Umbilical cord (tissue), 2 donors: Measurements from ENCODE around the gene GRIP2. TPM values are rescaled to one million over a fixed set of nuclear protein-coding genes. Genes with fewer than 3 reads are reported as not detected.
A peak's percentile ranks its signal among the peaks of the same experiment; 100 is the strongest.

Source experiments
- DNase-seq: peaks from one replicate; pipeline ENCODE4 v3.0.0-alpha.2; 2015; ENCODE audit warnings: low spot score
- total RNA-seq: library from RNA; depleted of rRNA; stranded (reverse); fragments of >200 nt; gene quantifications from one replicate; pipeline ENCODE4 v1.2.3, GENCODE V29; 2014; ENCODE audit warnings: low replicate concordance; ENCODE audit not compliant: insufficient read depth

Gene GRIP2
- total RNA-seq, 1 donor from 2014 or later: 7.7 TPM

DNA sequence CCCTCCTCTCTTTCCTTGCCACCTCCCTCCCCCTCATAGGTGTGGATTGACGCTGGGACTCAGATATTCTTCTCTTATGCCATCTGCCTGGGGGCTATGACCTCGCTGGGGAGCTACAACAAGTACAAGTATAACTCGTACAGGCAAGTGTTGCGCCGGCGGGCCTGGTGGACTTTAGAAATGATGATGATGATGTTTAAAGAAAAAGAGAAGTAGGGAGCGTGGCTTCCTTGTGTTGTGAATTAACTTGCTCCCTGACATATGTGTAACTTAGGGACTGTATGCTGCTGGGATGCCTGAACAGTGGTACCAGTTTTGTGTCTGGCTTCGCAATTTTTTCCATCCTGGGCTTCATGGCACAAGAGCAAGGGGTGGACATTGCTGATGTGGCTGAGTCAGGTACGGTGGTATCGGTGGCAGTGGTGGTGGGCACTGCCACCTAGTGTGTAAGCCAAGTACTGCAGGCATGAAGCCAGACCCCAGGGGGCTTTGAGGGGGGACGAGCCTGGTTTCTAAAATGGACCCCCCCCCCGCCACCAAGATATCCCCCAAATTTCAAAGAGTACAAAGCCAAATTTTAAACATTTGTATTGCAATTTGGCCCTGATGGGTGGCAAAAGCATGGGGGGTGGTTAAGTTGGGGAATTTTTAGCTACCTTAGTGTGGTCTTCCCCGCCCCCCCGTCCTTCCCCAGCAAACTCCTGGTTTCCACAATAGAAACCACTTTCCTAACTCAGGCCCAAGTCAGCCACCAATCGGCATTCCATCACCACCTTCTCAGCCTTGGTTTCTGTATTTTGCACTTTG lies 72.1 kb downstream of the GRIP2 start:
- DNase-seq: peak; percentile 43

DNA sequence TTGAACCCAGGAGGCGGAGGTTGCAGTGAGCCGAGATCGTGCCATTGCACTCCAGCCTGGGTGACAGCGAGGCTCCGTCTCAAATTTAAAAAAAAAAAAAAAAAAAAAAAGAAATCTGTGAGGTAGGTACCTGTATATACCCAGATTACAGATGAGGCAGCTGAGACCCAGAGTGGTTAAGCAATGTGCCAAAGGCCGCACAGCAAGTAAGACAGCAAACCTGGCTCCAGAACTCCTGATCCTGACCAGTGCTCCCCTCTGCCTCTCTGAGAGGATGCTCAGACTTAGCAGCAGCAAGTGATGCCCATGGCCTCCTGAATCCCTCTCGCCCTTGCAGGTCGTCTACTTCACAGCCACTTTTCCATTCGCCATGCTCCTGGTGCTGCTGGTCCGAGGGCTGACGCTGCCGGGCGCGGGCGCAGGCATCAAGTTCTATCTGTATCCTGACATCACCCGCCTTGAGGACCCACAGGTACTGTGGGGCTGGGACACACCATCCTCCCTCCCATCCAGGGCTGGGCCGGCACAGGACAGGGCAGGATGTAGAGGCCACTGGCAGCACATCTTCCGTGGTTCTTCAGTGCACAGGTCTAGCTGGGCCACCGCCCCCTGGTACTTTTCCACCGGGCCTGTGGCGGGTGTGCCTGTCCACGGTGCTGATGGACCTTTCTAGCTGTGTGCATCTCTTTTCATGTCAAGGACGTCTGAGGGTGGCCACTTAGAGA lies 73.8 kb downstream of the GRIP2 start:
- DNase-seq: no peak

DNA sequence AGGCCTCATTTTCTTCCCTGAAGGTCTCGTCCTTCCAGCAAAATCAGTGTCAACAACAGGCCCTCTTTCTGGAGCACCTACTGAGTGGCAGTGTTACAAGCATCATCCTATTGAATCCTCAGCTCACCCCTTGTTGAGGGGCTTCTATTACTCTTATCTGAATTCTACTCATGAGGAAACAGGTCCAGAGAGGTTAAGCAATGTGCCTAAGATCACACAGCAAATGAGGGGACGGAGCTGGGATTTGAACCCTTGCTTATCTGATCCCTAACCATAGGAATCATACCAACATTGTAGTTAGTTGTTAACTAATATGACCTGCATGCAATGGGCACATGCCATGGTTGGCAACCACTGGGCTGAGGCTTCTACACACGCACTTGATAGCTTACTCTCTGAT lies 74.7 kb downstream of the GRIP2 start:
- DNase-seq: no peak

DNA sequence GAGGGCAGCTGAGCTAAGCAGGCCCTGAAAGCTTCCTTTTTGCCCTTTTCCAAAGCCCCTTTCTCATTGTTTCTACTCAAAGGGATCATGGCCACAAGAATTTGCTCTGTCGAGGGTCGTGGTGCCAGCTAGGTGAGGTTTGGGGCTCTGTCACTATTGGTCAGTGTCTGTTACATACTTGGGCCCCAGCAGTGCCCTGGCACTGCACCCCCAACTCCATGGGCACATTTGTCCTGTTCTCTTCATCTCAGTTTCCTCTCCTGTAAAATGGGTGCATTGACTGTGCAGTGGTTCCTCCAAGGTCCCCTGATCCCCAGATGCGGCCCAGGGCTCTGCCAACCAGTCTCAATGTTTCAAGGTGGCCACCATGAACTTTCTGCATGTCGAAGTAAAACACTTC lies 75.6 kb downstream of the GRIP2 start:
- DNase-seq: no peak

DNA sequence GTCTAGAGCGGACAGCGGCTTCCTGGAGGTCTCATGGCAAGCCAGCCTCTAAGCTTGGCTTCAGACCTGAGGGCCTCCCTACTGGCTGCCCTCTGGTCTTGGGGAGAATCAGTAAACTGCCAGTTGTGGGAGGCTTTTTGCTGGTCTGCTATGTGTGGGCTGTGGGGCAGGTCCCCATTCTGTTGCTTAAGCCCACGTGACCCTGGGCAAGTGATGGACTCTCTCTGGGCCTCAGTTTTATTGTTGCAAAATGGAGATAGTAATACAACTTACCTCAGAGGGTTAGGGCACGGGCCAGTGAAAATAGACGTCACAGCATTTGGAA lies 76.0 kb downstream of the GRIP2 start:
- no peak for DNase-seq

DNA sequence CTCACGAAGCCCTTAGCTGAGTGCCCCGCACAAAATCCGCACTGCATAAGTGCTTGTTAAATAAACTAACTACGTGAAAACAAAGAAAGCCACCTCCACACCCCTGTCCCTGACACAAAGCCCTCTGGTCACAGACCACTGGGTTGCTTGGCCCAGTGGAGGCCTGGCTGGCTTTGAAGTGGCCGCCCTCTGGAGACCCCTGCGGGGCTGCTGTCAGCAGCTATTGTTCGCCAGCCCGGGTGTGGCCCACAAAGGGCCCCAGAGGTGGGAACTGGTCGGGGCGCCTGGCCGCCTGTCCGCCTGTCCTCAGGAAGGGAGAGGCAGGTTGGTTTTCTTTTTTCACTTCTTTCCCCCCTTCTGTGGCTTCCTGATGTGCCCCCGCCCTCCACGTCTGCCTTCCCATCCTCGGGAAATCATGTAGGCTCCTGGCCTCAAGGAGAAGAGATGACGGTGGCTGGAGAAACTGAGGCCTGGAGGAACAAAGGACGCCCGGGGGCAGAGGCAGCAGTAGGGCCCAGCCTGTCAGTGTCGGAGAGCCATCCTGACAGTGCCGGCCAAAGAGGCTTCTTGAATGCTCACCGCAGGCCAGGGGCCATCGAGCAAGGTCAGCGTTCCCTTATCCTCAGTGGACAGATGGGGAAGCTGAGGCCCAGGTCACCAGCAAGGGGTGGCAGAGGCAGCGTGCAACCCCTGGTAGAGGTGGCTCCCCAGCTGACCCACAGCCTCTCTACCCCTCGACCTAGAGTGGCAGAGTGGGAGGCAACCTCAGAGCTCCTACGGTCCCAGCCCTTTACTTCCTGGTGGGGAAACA lies 76.6 kb downstream of the GRIP2 start:
- DNase-seq: no peak

DNA sequence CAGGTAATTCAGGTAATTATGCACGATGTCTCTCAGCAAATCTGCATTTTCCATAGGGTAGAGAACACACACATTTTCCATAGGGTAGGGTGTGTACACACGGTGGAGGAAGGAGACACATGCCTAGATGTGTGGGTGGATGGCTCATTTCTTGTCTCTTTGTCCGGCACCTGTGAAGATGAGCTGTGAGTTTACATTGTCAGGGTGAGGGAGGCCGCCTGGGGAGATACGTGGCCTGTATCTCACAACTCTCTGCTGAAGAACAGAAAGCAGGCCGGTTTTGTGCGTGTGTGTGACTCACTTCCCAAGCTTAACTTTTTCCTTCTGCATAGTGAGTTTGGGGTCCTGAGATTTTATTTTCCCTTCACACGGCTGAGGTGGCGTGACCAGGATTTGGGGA lies 77.4 kb downstream of the GRIP2 start:
- DNase-seq: peak; percentile 40

DNA sequence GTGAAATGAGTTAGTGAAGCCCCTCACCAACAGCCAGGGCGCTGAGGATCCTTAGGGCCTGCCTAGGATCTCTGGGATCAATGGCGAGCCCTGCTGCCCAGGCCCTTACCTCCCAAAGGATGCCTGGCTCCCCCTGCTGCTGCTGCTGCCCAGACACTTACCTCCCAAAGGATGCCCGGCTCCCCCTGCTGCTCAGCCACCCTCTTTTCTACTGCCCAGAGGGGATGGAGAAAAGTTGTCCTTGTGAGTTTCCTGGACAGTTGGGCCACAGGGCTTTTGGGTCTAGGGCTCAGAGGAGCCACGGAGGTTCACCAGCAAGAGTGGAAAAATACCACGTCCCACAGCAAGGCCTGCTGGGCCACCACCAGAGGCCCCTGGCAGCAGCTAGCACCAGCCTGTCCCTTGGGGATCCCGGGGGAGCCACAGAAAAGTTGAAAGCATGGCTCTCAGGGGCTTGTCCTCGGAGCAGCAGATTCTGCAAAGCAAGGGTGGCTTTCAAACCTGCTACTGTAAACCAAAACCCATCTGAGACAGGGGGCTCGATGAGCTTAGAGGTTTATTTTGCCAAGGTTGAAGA lies 78.3 kb downstream of the GRIP2 start:
- DNase-seq: peak; percentile 67

DNA sequence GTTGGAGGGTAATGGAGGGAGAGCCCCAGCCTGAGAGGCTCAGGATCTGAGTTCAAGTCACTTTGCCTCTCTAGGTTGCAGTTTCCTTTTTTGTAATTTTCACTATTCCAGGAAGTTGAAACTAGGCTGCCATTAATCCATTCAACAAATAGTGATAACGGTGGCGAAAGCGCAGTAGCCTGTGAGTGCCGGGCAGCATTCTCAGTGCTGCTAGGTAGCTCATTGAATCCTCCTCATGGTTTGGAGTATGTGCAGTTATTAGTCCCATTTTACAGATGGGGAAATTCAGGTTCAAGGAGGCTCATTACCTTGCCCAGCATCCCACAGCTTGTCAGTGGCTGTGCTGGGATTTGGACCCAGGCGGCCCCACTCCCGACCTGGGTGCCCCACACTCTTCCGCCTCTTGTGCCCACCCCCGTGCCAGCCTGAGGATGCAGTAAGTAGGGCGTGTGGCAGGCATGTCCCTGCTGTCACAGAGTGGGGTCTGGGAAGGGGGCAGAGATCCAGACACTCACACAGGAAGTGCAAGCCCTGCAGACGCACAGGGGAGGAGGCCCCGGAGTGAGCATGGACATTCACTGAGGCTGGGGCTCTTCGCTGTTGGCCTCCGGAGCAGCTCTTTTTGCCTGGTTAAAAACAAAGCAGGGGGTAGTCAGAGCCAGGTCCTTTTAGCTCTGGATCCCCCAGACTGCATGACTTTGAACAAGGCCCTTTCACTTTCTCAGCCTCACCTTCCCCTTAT lies 79.0 kb downstream of the GRIP2 start:
- no peak for DNase-seq

DNA sequence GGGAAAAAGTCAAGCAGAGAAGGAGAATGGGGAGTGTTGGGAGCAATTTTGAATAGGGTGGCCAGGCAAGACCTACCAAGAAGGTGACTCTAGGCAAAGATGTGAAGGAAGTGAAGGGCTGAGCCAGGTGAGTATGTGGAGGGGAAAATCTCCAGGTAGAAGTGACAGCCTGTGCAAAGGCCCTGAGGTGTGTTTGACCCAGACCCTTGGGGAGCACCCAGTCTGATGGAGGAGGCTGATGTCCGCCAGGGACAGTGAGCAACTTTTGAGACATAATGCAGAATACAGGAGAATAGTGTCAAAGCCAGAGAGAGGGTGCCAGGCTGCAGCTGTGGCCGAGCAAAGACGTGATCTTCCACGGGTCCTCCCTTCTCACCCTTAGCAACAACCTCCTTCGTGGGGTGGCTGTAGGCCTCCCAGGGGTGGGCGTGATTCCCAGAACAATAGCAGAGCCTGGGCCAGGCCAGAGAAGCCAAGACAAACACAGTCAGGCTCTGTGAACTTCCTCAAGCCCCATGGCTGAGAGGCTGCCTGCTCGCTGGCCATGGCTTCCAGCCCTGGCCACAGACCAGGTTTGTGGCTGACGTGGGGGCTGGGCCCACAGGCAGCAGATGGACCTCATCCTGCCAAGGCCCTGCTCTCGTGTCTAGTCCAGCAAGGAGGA lies 79.7 kb downstream of the GRIP2 start:
- DNase-seq: no peak

DNA sequence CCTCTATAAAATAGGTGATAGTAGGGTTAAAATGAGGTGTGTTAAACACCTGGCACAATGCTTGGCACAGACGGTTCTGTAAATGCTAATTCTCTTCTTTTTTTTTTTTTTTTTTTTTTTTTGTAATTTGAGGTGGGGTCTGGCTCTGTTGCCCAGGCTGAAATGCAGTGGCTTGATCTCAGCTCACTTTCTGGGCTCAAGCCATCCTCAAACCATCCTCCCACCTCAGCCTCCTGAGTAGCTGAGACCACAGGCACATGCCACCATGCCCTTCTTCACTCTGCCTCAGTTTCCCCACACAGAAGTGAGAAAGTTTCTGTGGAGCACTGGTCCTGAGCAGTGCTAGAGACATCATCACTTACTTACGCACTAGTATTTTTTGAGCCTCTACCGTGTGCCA lies 80.4 kb downstream of the GRIP2 start:
- no peak for DNase-seq

DNA sequence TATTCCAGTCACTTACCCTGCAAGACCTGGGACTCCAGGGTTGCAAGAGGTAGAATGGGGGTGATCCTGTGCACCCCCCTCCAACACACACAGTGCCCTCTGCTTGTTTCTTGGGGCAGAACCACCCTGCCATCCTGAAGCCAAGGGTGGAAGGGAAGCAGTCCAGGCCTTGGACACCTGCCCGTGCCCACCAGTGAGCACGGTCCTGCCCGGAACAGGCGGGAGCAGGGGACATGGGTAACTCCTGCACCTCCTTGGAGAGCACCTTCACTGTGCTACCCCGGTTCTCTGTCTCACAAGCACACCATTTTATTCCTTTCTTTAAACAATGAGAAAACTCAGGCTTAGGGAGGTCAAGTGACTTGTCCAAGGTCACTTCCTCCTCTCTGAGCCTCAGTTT lies 80.8 kb downstream of the GRIP2 start:
- no peak for DNase-seq

DNA sequence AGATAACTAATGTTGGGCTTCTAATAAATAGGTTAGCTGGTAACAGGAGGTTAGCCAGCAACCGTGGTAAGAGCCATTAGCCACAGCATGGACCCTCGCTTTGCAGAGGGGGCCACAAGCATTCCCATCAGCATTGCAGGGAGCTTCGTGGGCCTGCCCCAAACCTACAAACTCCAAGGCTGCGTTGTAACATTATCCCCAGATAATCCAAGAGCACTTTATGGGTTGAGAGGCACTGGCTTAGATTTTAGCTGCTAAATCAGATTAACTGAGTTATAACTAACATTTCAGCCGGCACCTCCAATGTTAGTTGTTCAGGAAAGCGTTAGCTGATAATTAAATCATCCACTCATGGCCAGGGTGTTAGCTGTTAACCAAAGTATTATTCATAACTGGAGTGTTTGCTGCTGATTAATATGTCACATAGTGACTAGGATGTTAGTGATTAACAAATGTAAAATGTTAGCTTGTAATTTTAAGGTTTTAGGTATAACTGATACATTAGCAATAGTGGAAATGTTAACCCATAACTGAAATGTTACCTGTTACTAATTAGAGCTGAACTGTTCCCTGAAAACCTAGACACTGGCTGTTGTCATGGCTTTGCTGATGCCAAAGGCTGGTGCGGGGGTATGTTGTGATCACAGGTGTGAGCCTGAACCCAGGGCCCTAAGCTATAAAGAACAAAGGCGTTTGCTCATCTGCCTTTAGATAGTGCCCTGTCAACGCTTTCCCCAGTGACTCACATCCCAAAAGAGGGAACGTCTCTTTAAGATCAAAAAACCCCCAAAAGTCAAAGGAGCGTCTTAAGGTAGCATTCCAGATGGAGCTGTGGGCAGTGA lies 81.5 kb downstream of the GRIP2 start:
- no peak for DNase-seq

DNA sequence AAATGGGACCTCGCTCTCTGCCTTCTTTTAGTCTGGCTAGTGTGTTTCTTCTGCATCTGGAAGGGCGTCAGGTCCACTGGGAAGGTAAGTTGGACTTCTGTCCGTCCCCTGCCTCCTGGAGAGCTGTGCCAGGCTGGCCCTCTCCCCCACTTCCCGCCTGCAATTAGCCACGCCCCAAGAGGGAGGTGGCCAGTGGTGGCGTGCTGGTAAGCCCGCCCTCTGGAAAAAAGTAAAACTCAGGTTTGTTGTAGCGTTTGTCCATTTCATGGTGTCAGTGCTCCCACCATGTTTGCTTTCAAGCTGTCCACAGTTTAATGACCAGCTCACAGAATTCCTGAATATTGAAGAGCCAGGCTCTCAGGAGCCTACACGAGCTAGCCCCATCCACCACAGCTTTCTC lies 82.1 kb downstream of the GRIP2 start:
- DNase-seq: no peak

DNA sequence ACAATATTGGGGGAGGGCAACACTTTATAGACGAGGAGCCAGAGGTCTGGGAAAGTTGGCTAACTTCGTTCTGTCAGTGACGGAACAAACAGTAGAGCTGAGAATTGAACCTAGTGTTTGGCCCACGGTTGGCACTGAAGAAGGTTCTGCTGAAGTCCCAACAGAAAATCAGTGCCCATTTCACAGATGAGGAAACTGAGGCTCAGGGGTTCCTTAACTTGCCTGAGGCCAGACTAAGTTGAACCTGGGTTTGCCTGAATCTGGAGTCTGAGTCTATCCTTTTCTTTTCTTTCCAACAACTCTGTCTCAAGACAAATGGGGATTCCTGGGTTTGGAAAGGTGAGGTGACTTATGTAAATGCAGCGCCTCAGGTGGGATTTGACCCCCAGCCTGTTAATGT lies 82.7 kb downstream of the GRIP2 start:
- DNase-seq: no peak

DNA sequence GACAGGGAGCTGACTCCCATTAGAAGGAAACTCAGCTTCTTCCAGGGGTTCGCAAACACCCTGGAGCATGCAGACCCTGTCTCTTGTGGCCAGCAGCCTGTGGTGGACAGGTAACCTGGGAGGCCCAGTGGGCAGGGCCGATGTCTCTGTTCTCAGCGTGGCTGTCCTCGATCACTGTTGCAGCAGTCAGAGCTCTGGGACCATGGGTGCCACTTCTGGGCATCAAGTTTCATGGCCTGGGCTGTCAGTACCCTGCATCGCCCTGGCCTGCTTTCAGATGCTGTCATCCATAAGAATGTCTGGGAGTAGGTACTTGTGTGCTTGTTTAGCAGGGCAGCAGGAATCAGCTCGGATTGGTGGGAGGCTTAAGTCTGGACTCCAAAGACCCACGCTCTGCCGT lies 83.3 kb downstream of the GRIP2 start:
- DNase-seq: no peak

DNA sequence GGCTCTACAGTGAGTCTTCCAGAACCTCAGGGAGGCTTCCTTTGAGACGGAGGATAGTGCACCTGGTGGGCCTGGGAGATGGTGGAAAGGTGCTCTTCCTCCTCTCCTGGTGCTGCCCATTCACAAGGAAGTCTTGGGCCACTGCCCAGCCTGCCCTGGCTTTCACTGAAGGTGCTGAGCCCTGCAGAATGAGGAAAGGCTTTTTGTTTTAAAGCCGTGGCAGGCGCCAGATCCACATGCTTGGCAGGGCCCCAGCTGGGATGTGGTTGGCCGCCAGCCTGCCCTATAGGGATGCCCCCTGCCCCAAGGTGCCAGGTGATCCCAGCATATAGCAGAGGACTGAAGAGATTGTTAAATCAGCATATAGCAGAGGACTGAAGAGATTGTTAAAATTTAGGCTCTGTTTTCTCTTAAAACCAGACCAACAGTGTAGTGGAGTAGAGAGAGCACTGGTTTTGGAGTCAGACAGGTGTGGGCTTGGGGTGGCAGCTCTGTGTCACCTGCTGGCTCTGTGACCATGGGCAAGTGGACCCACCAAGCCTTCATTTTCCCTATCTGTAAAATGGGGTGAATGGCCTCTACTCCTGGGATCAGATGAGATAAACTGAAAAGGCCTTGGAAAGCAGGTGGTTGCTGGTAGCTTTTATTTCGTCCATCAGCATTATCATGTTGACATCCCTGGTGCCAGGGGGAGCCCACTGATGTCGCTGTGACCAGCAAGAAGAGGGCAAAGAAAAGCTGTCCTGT lies 84.4 kb downstream of the GRIP2 start:
- no peak for DNase-seq

DNA sequence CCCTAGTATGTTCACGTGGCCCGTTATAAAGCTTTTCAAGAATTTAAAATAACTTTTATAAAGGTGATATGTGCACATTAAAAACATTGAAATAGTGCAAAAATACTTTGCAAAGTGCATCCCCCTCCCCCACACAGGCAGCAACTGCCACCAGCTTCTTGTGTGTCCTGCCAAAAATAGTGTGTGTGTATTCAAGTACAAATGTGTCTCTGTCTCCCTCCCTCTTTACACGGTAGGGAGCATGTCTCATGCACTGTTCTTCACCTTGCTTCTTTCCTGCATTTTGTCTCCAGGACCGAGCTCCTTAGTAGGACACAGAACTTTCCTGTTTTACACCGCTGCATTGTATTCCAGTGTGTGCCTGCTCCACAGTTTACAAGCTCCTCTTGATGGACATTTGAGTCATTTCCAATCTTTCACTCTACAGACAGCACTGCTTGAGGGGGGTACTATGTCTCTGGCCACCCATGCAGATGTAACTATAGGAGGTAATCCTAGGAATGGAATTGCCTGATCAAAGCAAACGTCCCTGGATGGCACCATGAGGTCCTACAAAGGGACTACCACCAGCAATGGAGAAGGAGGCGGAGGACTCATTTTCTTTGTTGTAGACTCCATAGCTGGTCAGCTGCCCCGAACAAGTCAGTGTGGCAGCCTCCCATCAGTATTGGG lies 85.4 kb downstream of the GRIP2 start:
- no peak for DNase-seq
